ENCODE results near the gene MZT1. TPM values are rescaled to one million over a fixed set of nuclear protein-coding genes. Genes with fewer than 3 reads are reported as not detected.

Gene MZT1
- total RNA-seq, 1 donor from 2014 or later = 10.1 TPM

GRCh38 chr13:72700509-72700908, 26.9 kb downstream of the MZT1 start:
- Mint-ChIP-seq H3K4me3 (ENCODE audit: unreplicated experiment) (no peak overlapping the region), H3K27ac (ENCODE audit: unreplicated experiment) (no peak overlapping the region), H3K27me3 (ENCODE audit: unreplicated experiment) (no peaks in the 10 kb centered on the region), H3K4me1 (ENCODE audit: low read depth, unreplicated experiment) (no peaks in the 10 kb centered on the region), H3K9me3 (ENCODE audit: unreplicated experiment) (peaks cover 2% of the 10 kb centered on the region), H3K36me3 (ENCODE audit: unreplicated experiment) (no peaks in the 10 kb centered on the region)
- no peak for DNase-seq
- no peak for TF ChIP-seq CTCF (IDR thresholded peaks at IDR 0.05; ENCODE audit: partially characterized antibody, unreplicated experiment)

DNA sequence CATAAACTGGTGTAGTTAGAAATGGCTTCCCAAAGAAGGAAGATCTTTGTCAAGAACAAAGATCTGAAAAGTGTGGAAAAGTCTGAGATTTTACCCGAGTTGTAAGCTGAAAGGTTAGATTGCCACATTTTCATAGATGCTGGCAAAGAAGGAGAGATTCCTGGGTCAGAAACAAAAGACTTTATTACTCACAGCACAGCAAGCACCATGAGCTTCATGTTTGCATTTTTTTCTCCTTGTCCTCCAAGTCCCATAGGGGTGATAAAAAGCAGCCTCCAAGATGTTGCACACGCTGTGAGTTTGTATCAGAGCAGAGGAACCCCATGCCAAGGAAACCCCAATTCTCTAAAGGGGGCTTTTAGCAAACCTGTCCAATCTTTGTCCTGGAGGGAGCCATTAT, 29.3 kb downstream of the MZT1 start:
- Mint-ChIP-seq H3K4me3 (ENCODE audit: unreplicated experiment) (no peak overlapping the region), H3K9me3 (ENCODE audit: unreplicated experiment) (peaks cover 2% of the 10 kb centered on the region), H3K36me3 (ENCODE audit: unreplicated experiment) (no peaks in the 10 kb centered on the region), H3K27me3 (ENCODE audit: unreplicated experiment) (no peaks in the 10 kb centered on the region), H3K4me1 (ENCODE audit: low read depth, unreplicated experiment) (no peaks in the 10 kb centered on the region), H3K27ac (ENCODE audit: unreplicated experiment) (no peak overlapping the region)
- no peak for TF ChIP-seq CTCF (IDR thresholded peaks at IDR 0.05; ENCODE audit: partially characterized antibody, unreplicated experiment)
- no peak for DNase-seq

DNA sequence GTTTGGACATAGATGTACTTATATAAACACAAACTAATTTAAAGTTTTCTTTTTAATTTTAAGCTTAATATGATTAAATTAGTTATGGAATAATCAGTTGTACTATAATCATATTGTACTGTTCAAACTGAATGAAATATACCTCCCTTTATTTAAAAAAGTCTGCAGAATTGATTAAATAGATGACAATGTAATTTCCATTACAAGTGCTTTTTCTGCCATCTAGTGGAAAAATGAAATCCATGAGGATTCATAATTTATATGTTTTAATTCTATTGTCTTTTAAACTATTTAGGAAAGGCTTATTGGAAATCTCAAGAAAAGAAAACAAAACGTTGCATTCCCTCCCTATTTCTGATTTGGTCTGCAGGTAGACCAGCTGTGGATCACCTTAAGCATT, 30.9 kb downstream of the MZT1 start:
- no peak overlapping the region for H3K4me3 Mint-ChIP-seq (ENCODE audit: unreplicated experiment)
- no peak for DNase-seq
- no peak overlapping the region for H3K27ac Mint-ChIP-seq (ENCODE audit: unreplicated experiment)
- TF ChIP-seq CTCF (IDR thresholded peaks at IDR 0.05; ENCODE audit: partially characterized antibody, unreplicated experiment) = no peak
- no peaks in the 10 kb centered on the region for H3K4me1 Mint-ChIP-seq (ENCODE audit: low read depth, unreplicated experiment)
- H3K27me3 Mint-ChIP-seq (ENCODE audit: unreplicated experiment) = no peaks in the 10 kb centered on the region
- H3K9me3 Mint-ChIP-seq (ENCODE audit: unreplicated experiment) = peaks cover 2% of the 10 kb centered on the region
- peaks cover 7% of the 10 kb centered on the region for H3K36me3 Mint-ChIP-seq (ENCODE audit: unreplicated experiment)

GRCh38 chr13:72694314-72694713, 33.1 kb downstream of the MZT1 start:
- no peak for TF ChIP-seq CTCF (IDR thresholded peaks at IDR 0.05; ENCODE audit: partially characterized antibody, unreplicated experiment)
- Mint-ChIP-seq H3K4me1 (ENCODE audit: low read depth, unreplicated experiment) (no peaks in the 10 kb centered on the region), H3K9me3 (ENCODE audit: unreplicated experiment) (no peaks in the 10 kb centered on the region), H3K36me3 (ENCODE audit: unreplicated experiment) (peaks cover 7% of the 10 kb centered on the region), H3K27me3 (ENCODE audit: unreplicated experiment) (no peaks in the 10 kb centered on the region), H3K27ac (ENCODE audit: unreplicated experiment) (no peak overlapping the region), H3K4me3 (ENCODE audit: unreplicated experiment) (no peak overlapping the region)
- no peak for DNase-seq

- TF ChIP-seq CTCF (IDR thresholded peaks at IDR 0.05; ENCODE audit: partially characterized antibody, unreplicated experiment) = no peak
- DNase-seq = no peak
- no peaks in the 10 kb centered on the region for H3K9me3 Mint-ChIP-seq (ENCODE audit: unreplicated experiment)
- H3K27ac Mint-ChIP-seq (ENCODE audit: unreplicated experiment) = no peak overlapping the region
- peaks cover 7% of the 10 kb centered on the region for H3K36me3 Mint-ChIP-seq (ENCODE audit: unreplicated experiment)
- no peaks in the 10 kb centered on the region for H3K27me3 Mint-ChIP-seq (ENCODE audit: unreplicated experiment)
- no peak overlapping the region for H3K4me3 Mint-ChIP-seq (ENCODE audit: unreplicated experiment)
- no peaks in the 10 kb centered on the region for H3K4me1 Mint-ChIP-seq (ENCODE audit: low read depth, unreplicated experiment)
Measured at GRCh38 chr13:72693832-72694231, 33.6 kb downstream of the MZT1 start.

Data from glutamatergic neuron (in vitro differentiated cells).